GM21529 (cell line): ENCODE results near the gene TPI1.
A peak's percentile ranks its signal among the peaks of the same experiment; 100 is the strongest.

Experiments used
- ATAC-seq: cut with Tn5 transposase; IDR thresholded peaks from one replicate; pipeline ENCODE4 v1.9.1; 2021; ENCODE audit not compliant: unreplicated experiment

Gene TPI1

GRCh38 chr12:6867413-6868210 is at the start of gene TPI1:
Gene TPI1 (plus strand): TSS chr12:6867531. CDS start chr12:6867567, 36 bp downstream.
- ATAC-seq, result peak; percentile 55

GRCh38 chr12:6817662-6818157 is 49.6 kb upstream of the TPI1 start:
- ATAC-seq, result no peak

DNA sequence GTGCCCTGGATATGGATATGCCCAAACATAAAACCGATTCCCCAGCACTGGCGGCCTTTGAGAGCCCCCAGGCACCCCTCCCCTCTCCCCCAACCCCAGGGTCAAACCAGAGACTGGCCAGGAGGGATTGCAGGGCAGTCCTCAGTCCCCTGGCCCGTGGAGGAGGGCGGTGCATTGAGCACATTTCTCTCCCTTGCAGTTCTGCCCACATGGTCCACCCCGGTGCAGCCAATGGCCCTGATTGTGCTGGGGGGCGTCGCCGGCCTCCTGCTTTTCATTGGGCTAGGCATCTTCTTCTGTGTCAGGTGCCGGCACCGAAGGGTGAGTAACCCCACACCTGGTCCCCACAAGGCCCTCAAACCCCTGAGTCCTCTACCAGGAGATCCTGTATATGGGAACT is 49.1 kb upstream of the TPI1 start:
- no peak for ATAC-seq

GRCh38 chr12:6818645-6819044 is 48.7 kb upstream of the TPI1 start:
- no peak for ATAC-seq

DNA sequence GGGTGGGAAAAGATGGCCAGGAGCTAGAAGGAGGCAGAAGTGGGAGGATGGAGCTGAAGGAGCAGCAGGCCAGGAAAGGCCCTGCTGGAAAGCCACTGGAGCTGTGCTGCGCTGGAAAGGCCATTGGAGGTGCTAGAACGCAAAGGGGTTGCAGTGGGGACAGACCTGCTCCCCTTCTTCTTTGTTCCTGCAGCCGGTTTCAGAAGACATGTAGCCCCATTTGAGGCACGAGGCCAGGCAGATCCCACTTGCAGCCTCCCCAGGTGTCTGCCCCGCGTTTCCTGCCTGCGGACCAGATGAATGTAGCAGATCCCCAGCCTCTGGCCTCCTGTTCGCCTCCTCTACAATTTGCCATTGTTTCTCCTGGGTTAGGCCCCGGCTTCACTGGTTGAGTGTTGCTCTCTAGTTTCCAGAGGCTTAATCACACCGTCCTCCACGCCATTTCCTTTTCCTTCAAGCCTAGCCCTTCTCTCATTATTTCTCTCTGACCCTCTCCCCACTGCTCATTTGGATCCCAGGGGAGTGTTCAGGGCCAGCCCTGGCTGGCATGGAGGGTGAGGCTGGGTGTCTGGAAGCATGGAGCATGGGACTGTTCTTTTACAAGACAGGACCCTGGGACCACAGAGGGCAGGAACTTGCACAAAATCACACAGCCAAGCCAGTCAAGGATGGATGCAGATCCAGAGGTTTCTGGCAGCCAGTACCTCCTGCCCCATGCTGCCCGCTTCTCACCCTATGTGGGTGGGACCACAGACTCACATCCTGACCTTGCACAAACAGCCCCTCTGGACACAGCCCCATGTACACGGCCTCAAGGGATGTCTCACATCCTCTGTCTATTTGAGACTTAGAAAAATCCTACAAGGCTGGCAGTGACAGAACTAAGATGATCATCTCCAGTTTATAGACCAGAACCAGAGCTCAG is 48.0 kb upstream of the TPI1 start:
- ATAC-seq, result no peak

GRCh38 chr12:6820166-6820565 is 47.2 kb upstream of the TPI1 start:
- ATAC-seq, result no peak

- ATAC-seq, result no peak
Measured at GRCh38 chr12:6821591-6822425, 45.5 kb upstream of the TPI1 start, which contains the start of gene GPR162. Gene GPR162 (plus strand): TSS chr12:6821821. CDS start chr12:6823899, 2,078 bp downstream.

GRCh38 chr12:6822426-6823135 is 44.8 kb upstream of the TPI1 start:
- no peak for ATAC-seq

- no peak for ATAC-seq
Measured at GRCh38 chr12:6823182-6824084, 43.9 kb upstream of the TPI1 start.

GRCh38 chr12:6824085-6824775 is 43.1 kb upstream of the TPI1 start:
- no peak for ATAC-seq

- ATAC-seq, result no peak
Measured at GRCh38 chr12:6824901-6825381, 42.4 kb upstream of the TPI1 start.

- ATAC-seq, result no peak
Measured at GRCh38 chr12:6825398-6826124, 41.8 kb upstream of the TPI1 start.

- no peak for ATAC-seq
Measured at GRCh38 chr12:6826125-6826733, 41.1 kb upstream of the TPI1 start.

DNA sequence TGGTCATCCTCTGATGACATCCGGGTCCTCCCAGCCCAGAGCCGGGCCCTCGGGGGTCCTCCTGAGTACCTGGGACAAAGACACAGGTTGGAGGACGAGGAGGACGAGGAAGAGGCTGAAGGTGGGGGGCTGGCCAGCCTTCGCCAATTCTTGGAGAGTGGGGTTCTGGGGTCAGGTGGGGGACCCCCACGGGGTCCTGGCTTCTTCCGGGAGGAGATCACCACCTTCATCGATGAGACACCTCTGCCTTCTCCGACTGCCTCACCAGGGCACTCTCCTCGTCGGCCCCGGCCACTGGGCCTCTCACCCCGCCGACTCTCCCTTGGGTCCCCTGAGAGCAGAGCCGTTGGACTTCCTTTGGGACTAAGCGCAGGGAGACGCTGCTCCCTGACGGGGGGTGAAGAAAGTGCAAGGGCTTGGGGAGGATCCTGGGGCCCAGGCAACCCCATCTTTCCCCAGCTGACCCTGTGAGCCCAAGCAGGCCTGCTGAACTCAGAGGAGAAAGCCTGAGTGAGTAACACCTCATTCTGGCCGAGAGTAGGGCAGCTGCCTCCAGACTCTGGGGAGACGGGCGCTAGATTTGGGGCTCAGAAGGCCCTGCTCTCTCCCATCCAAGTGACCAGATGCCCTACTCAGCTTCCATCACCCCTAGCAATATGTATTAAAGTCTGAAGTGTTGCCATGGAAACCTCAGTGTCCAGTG is 40.4 kb upstream of the TPI1 start:
- no peak for ATAC-seq

GRCh38 chr12:6827437-6827911 is 39.9 kb upstream of the TPI1 start:
- no peak for ATAC-seq

DNA sequence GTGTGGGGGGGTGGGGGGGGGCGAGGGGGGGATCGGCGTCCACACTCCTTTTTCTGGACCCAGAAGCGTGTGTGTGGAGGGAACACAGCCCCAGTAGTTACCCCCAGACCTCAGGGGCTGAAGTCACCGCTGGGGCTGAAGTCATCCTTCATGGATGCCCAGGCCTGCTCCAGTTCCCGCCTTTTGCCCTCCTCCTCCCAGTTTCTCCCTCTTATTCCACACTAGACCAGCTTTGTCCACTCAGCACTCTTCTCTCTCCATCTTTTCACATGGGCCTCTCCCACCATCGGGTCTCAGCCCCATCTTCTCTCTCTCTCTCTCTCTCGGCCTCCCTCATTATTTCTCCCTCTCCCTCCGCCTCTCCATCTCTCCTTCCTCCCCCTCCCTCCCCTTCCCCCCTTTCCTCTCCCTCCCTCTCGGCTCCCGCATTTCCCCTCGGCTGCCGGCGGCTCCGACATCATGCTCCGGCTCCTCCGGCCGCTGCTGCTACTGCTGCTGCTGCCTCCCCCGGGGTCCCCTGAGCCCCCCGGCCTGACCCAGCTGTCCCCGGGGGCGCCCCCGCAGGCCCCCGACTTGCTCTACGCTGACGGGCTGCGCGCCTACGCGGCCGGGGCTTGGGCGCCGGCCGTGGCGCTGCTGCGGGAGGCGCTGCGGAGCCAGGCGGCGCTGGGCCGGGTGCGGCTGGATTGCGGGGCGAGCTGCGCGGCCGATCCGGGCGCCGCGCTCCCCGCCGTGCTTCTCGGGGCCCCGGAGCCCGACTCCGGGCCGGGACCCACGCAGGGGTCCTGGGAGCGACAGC is 39.1 kb upstream of the TPI1 start, which contains the start of gene P3H3:
Gene P3H3 (plus strand): TSS at position 426 of the 799 bp plus-strand sequence. CDS start 34 bp downstream, at position 460.
- no peak for ATAC-seq
